ENCODE data around the gene RASGRP4.

DNA sequence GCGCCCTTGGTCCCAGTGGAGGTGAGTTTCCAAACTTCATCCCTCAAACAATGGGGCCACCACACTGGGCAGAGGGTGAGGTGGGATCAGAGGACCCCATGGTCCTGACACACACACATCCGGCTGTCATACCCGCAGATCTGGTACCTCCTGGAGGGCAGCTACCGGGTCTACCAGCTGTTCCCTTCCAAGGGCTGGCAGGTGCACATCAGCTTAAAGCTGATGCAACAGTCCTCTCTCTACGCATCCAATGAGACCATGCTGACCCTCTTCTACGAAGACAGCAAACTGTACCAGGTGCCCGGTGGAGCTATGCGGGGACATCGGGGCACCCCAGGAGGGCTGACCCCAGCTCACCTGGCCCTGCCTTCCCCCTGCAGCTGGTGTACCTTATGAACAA, 65.7 kb downstream of the RASGRP4 start:
- TF ChIP-seq, protein P1, sequence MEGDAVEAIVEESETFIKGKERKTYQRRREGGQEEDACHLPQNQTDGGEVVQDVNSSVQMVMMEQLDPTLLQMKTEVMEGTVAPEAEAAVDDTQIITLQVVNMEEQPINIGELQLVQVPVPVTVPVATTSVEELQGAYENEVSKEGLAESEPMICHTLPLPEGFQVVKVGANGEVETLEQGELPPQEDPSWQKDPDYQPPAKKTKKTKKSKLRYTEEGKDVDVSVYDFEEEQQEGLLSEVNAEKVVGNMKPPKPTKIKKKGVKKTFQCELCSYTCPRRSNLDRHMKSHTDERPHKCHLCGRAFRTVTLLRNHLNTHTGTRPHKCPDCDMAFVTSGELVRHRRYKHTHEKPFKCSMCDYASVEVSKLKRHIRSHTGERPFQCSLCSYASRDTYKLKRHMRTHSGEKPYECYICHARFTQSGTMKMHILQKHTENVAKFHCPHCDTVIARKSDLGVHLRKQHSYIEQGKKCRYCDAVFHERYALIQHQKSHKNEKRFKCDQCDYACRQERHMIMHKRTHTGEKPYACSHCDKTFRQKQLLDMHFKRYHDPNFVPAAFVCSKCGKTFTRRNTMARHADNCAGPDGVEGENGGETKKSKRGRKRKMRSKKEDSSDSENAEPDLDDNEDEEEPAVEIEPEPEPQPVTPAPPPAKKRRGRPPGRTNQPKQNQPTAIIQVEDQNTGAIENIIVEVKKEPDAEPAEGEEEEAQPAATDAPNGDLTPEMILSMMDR (conservative IDR thresholded peaks at IDR 0.05; ENCODE audit: low read depth, low read length), result no peak
- TF ChIP-seq EZH2 (IDR thresholded peaks at IDR 0.05; ENCODE audit: low read length, unreplicated experiment), result no peak

Measured in PC-3 (cell line).